Measurements from ENCODE around the gene CHI3L2.
"Not testable (repeated sequence)": the region's sequence is repeated elsewhere in the genome, so short reads cannot be mapped to it uniquely, and the experiment has no call there.

Gene CHI3L2

GRCh38 chr1:111215285-111215684, 12.2 kb upstream of the CHI3L2 start:
- H3K4me2 ChIP-seq (ENCODE audit: low read length); H3K9me3 ChIP-seq (replicated peaks; ENCODE audit: low read length); H3K4me1 ChIP-seq (ENCODE audit: control insufficient read depth, insufficient read depth, low read length); H3K4me3 ChIP-seq (ENCODE audit: low read length); H3K9ac ChIP-seq (ENCODE audit: low read depth, low read length); H3K36me3 ChIP-seq (ENCODE audit: insufficient read depth, low read length): not testable (repeated sequence)
- H3K27me3 ChIP-seq (ENCODE audit: control insufficient read depth, insufficient read depth, low read length) = peaks cover 20% of the 10 kb centered on the region

GRCh38 chr1:111216751-111217150, 10.8 kb upstream of the CHI3L2 start:
- Histone ChIP-seq H3K4me1 (ENCODE audit: control insufficient read depth, insufficient read depth, low read length) (no peaks in the 10 kb centered on the region), H3K4me3 (ENCODE audit: low read length) (no peak overlapping the region), H3K27me3 (ENCODE audit: control insufficient read depth, insufficient read depth, low read length) (peaks cover 23% of the 10 kb centered on the region), H3K9ac (ENCODE audit: low read depth, low read length) (no peak overlapping the region), H3K36me3 (ENCODE audit: insufficient read depth, low read length) (no peaks in the 10 kb centered on the region), H3K9me3 (replicated peaks; ENCODE audit: low read length) (no peaks in the 10 kb centered on the region), H3K4me2 (ENCODE audit: low read length) (no peak overlapping the region)

GRCh38 chr1:111217183-111217910, 10.2 kb upstream of the CHI3L2 start:
- H3K4me2 ChIP-seq (ENCODE audit: low read length) = no peak overlapping the region
- no peak overlapping the region for H3K4me3 ChIP-seq (ENCODE audit: low read length)
- H3K27me3 ChIP-seq (ENCODE audit: control insufficient read depth, insufficient read depth, low read length) = peaks cover 20% of the 10 kb centered on the region
- no peaks in the 10 kb centered on the region for H3K4me1 ChIP-seq (ENCODE audit: control insufficient read depth, insufficient read depth, low read length)
- H3K9ac ChIP-seq (ENCODE audit: low read depth, low read length) = no peak overlapping the region
- no peaks in the 10 kb centered on the region for H3K9me3 ChIP-seq (replicated peaks; ENCODE audit: low read length)
- H3K36me3 ChIP-seq (ENCODE audit: insufficient read depth, low read length) = no peaks in the 10 kb centered on the region

GRCh38 chr1:111218701-111219556, 8.6 kb upstream of the CHI3L2 start:
- H3K4me1 ChIP-seq (ENCODE audit: control insufficient read depth, insufficient read depth, low read length) = no peaks in the 10 kb centered on the region
- no peak overlapping the region for H3K9ac ChIP-seq (ENCODE audit: low read depth, low read length)
- H3K27me3 ChIP-seq (ENCODE audit: control insufficient read depth, insufficient read depth, low read length) = peaks cover 16% of the 10 kb centered on the region
- no peak overlapping the region for H3K4me2 ChIP-seq (ENCODE audit: low read length)
- H3K9me3 ChIP-seq (replicated peaks; ENCODE audit: low read length) = no peaks in the 10 kb centered on the region
- H3K4me3 ChIP-seq (ENCODE audit: low read length) = no peak overlapping the region
- no peaks in the 10 kb centered on the region for H3K36me3 ChIP-seq (ENCODE audit: insufficient read depth, low read length)

- Histone ChIP-seq H3K4me3 (ENCODE audit: low read length) (no peak overlapping the region), H3K9ac (ENCODE audit: low read depth, low read length) (no peak overlapping the region), H3K36me3 (ENCODE audit: insufficient read depth, low read length) (no peaks in the 10 kb centered on the region), H3K9me3 (replicated peaks; ENCODE audit: low read length) (no peaks in the 10 kb centered on the region), H3K27me3 (ENCODE audit: control insufficient read depth, insufficient read depth, low read length) (peaks cover 16% of the 10 kb centered on the region), H3K4me2 (ENCODE audit: low read length) (no peak overlapping the region), H3K4me1 (ENCODE audit: control insufficient read depth, insufficient read depth, low read length) (no peaks in the 10 kb centered on the region)
Measured at GRCh38 chr1:111219557-111220286, 7.8 kb upstream of the CHI3L2 start.

- H3K4me2 ChIP-seq (ENCODE audit: low read length) = no peak overlapping the region
- no peak overlapping the region for H3K9ac ChIP-seq (ENCODE audit: low read depth, low read length)
- no peaks in the 10 kb centered on the region for H3K36me3 ChIP-seq (ENCODE audit: insufficient read depth, low read length)
- H3K4me1 ChIP-seq (ENCODE audit: control insufficient read depth, insufficient read depth, low read length) = no peaks in the 10 kb centered on the region
- H3K27me3 ChIP-seq (ENCODE audit: control insufficient read depth, insufficient read depth, low read length) = peaks cover 16% of the 10 kb centered on the region
- H3K4me3 ChIP-seq (ENCODE audit: low read length) = no peak overlapping the region
- H3K9me3 ChIP-seq (replicated peaks; ENCODE audit: low read length) = no peaks in the 10 kb centered on the region
Measured at GRCh38 chr1:111220302-111220890, 7.1 kb upstream of the CHI3L2 start.

GRCh38 chr1:111221276-111221632, 6.3 kb upstream of the CHI3L2 start:
- Histone ChIP-seq H3K36me3 (ENCODE audit: insufficient read depth, low read length) (no peaks in the 10 kb centered on the region), H3K9me3 (replicated peaks; ENCODE audit: low read length) (no peaks in the 10 kb centered on the region), H3K4me1 (ENCODE audit: control insufficient read depth, insufficient read depth, low read length) (no peaks in the 10 kb centered on the region), H3K4me3 (ENCODE audit: low read length) (no peak overlapping the region), H3K4me2 (ENCODE audit: low read length) (no peak overlapping the region), H3K9ac (ENCODE audit: low read depth, low read length) (no peak overlapping the region), H3K27me3 (ENCODE audit: control insufficient read depth, insufficient read depth, low read length) (peaks cover 16% of the 10 kb centered on the region)

GRCh38 chr1:111221633-111222291, 5.8 kb upstream of the CHI3L2 start:
- Histone ChIP-seq H3K9ac (ENCODE audit: low read depth, low read length) (no peak overlapping the region), H3K4me2 (ENCODE audit: low read length) (no peak overlapping the region), H3K9me3 (replicated peaks; ENCODE audit: low read length) (no peaks in the 10 kb centered on the region), H3K4me3 (ENCODE audit: low read length) (no peak overlapping the region), H3K27me3 (ENCODE audit: control insufficient read depth, insufficient read depth, low read length) (peaks cover 16% of the 10 kb centered on the region), H3K4me1 (ENCODE audit: control insufficient read depth, insufficient read depth, low read length) (no peaks in the 10 kb centered on the region), H3K36me3 (ENCODE audit: insufficient read depth, low read length) (no peaks in the 10 kb centered on the region)

- Histone ChIP-seq H3K4me1 (ENCODE audit: control insufficient read depth, insufficient read depth, low read length) (peaks cover 5% of the 10 kb centered on the region), H3K36me3 (ENCODE audit: insufficient read depth, low read length) (no peaks in the 10 kb centered on the region)
Measured at GRCh38 chr1:111222308-111223125, 5.0 kb upstream of the CHI3L2 start.

GRCh38 chr1:111223126-111223685, 4.3 kb upstream of the CHI3L2 start:
- Histone ChIP-seq H3K27me3 (ENCODE audit: control insufficient read depth, insufficient read depth, low read length) (peaks cover 16% of the 10 kb centered on the region), H3K4me2 (ENCODE audit: low read length) (no peak overlapping the region), H3K4me1 (ENCODE audit: control insufficient read depth, insufficient read depth, low read length) (peaks cover 12% of the 10 kb centered on the region), H3K9ac (ENCODE audit: low read depth, low read length) (no peak overlapping the region), H3K4me3 (ENCODE audit: low read length) (no peak overlapping the region), H3K9me3 (replicated peaks; ENCODE audit: low read length) (no peaks in the 10 kb centered on the region), H3K36me3 (ENCODE audit: insufficient read depth, low read length) (no peaks in the 10 kb centered on the region)

More at GRCh38 chr1:111222308-111223125, 5.0 kb upstream of the CHI3L2 start:
- Histone ChIP-seq H3K4me3 (ENCODE audit: low read length) (no peak overlapping the region), H3K27me3 (ENCODE audit: control insufficient read depth, insufficient read depth, low read length) (peaks cover 16% of the 10 kb centered on the region), H3K4me2 (ENCODE audit: low read length) (no peak overlapping the region), H3K9me3 (replicated peaks; ENCODE audit: low read length) (no peaks in the 10 kb centered on the region), H3K9ac (ENCODE audit: low read depth, low read length) (no peak overlapping the region)
